ENCODE measurements around the gene IRAK1. TPM values are rescaled to one million over a fixed set of nuclear protein-coding genes. Genes with fewer than 3 reads are reported as not detected.

IRAK1 gene
- total and polyA plus RNA-seq, 5 donors from 2014 or later, result 23.7 to 64.7 (median 28.2) TPM

- Mint-ChIP-seq H3K27ac (no peak overlapping the region), H3K4me1 (peaks cover 0 to 20% (median 8%) of the 10 kb centered on the region in 4 donors), H3K9me3 (no peaks in the 10 kb centered on the region), H3K27me3 (no peaks in the 10 kb centered on the region), H3K36me3 (peaks cover 4% of the 10 kb centered on the region), H3K4me3 (no peak overlapping the region)
- Histone ChIP-seq H3K36me3 (ENCODE audit: control insufficient read depth, insufficient read depth, low read length) (no peaks in the 10 kb centered on the region), H3K4me1 (ENCODE audit: control insufficient read depth, insufficient read depth, low read length, poor library complexity, severe bottlenecking) (peaks cover 30% of the 10 kb centered on the region), H3K27ac (ENCODE audit: insufficient read depth, low read length, poor library complexity, severe bottlenecking) (no peak overlapping the region), H3K27me3 (ENCODE audit: control insufficient read depth, insufficient read depth, low read length) (no peaks in the 10 kb centered on the region), H3K9me3 (ENCODE audit: control insufficient read depth in 2 of 2, low read length in 2 of 2) (no peaks in the 10 kb centered on the region), H3K4me3 (ENCODE audit: low read depth, low read length) (no peak overlapping the region)
- no peak for ATAC-seq (ENCODE audit: low read depth in 2 of 2)
- no peak for DNase-seq
Measured at GRCh38 chrX:154016366-154017076, 3.2 kb downstream of the IRAK1 start.

GRCh38 chrX:154015581-154016264 lies 4.0 kb downstream of the IRAK1 start:
- ATAC-seq (ENCODE audit: low read depth in 2 of 2) (no peak), DNase-seq (no peak)
- Mint-ChIP-seq H3K27ac (no peak overlapping the region), H3K27me3 (no peaks in the 10 kb centered on the region), H3K4me3 (no peak overlapping the region), H3K9me3 (no peaks in the 10 kb centered on the region), H3K4me1 (peaks cover 0 to 18% (median 8%) of the 10 kb centered on the region in 4 donors), H3K36me3 (peaks cover 4% of the 10 kb centered on the region)
- Histone ChIP-seq H3K27me3 (ENCODE audit: control insufficient read depth, insufficient read depth, low read length) (no peaks in the 10 kb centered on the region), H3K9me3 (ENCODE audit: control insufficient read depth in 2 of 2, low read length in 2 of 2) (no peaks in the 10 kb centered on the region), H3K36me3 (ENCODE audit: control insufficient read depth, insufficient read depth, low read length) (no peaks in the 10 kb centered on the region), H3K27ac (ENCODE audit: insufficient read depth, low read length, poor library complexity, severe bottlenecking) (no peak overlapping the region), H3K4me1 (ENCODE audit: control insufficient read depth, insufficient read depth, low read length, poor library complexity, severe bottlenecking) (peaks cover 24% of the 10 kb centered on the region), H3K4me3 (ENCODE audit: low read depth, low read length) (no peak overlapping the region)

- Histone ChIP-seq H3K9me3 (ENCODE audit: control insufficient read depth in 2 of 2, low read length in 2 of 2) (no peaks in the 10 kb centered on the region), H3K36me3 (ENCODE audit: control insufficient read depth, insufficient read depth, low read length) (peaks cover 3% of the 10 kb centered on the region), H3K27me3 (ENCODE audit: control insufficient read depth, insufficient read depth, low read length) (no peaks in the 10 kb centered on the region), H3K4me3 (ENCODE audit: low read depth, low read length) (no peak overlapping the region), H3K4me1 (ENCODE audit: control insufficient read depth, insufficient read depth, low read length, poor library complexity, severe bottlenecking) (peaks cover 19% of the 10 kb centered on the region), H3K27ac (ENCODE audit: insufficient read depth, low read length, poor library complexity, severe bottlenecking) (no peak overlapping the region)
- ATAC-seq (ENCODE audit: low read depth in 2 of 2) (no peak), DNase-seq (no peak)
- Mint-ChIP-seq H3K27ac (peak overlapping the region in 1 of 3 donors; percentile 26), H3K36me3 (peaks cover 4% of the 10 kb centered on the region), H3K9me3 (no peaks in the 10 kb centered on the region), H3K4me3 (peak overlapping the region in 2 of 4 donors; percentile 52 to 54), H3K4me1 (peaks cover 0 to 13% (median 5%) of the 10 kb centered on the region in 4 donors), H3K27me3 (no peaks in the 10 kb centered on the region)
Measured at GRCh38 chrX:154014429-154015380, 5.0 kb downstream of the IRAK1 start.

- Mint-ChIP-seq H3K9me3 (no peaks in the 10 kb centered on the region), H3K27ac (peak overlapping the region in 2 of 3 donors; percentile 49 to 56)
Measured at GRCh38 chrX:154013614-154014360, 5.9 kb downstream of the IRAK1 start.

GRCh38 chrX:154013001-154013421 lies 6.7 kb downstream of the IRAK1 start:
- H3K27ac Mint-ChIP-seq, result no peak overlapping the region

More at GRCh38 chrX:154013614-154014360, 5.9 kb downstream of the IRAK1 start:
- H3K4me3 Mint-ChIP-seq, result peak overlapping the region in 2 of 4 donors; percentile 63 to 75
- H3K36me3 Mint-ChIP-seq, result peaks cover 4% of the 10 kb centered on the region
- ATAC-seq (ENCODE audit: low read depth in 2 of 2) (peak; percentile 70 to 72), DNase-seq (peak; percentile 30 to 54 (median 52))
- peaks cover 3% of the 10 kb centered on the region for H3K36me3 ChIP-seq (ENCODE audit: control insufficient read depth, insufficient read depth, low read length)
- no peaks in the 10 kb centered on the region for H3K27me3 Mint-ChIP-seq
- peak overlapping the region; percentile 14 for H3K27ac ChIP-seq (ENCODE audit: insufficient read depth, low read length, poor library complexity, severe bottlenecking)
- H3K4me1 Mint-ChIP-seq, result peaks cover 0 to 12% (median 5%) of the 10 kb centered on the region in 4 donors
- H3K9me3 ChIP-seq (ENCODE audit: control insufficient read depth in 2 of 2, low read length in 2 of 2), result no peaks in the 10 kb centered on the region
- peaks cover 19% of the 10 kb centered on the region for H3K4me1 ChIP-seq (ENCODE audit: control insufficient read depth, insufficient read depth, low read length, poor library complexity, severe bottlenecking)
- no peaks in the 10 kb centered on the region for H3K27me3 ChIP-seq (ENCODE audit: control insufficient read depth, insufficient read depth, low read length)
- no peak overlapping the region for H3K4me3 ChIP-seq (ENCODE audit: low read depth, low read length)

GRCh38 chrX:154012336-154012991 lies 7.2 kb downstream of the IRAK1 start:
- peaks cover 4% of the 10 kb centered on the region for H3K36me3 Mint-ChIP-seq
- Histone ChIP-seq H3K36me3 (ENCODE audit: control insufficient read depth, insufficient read depth, low read length) (peaks cover 3% of the 10 kb centered on the region), H3K4me3 (ENCODE audit: low read depth, low read length) (no peak overlapping the region), H3K27me3 (ENCODE audit: control insufficient read depth, insufficient read depth, low read length) (no peaks in the 10 kb centered on the region), H3K9me3 (ENCODE audit: control insufficient read depth in 2 of 2, low read length in 2 of 2) (no peaks in the 10 kb centered on the region), H3K27ac (ENCODE audit: insufficient read depth, low read length, poor library complexity, severe bottlenecking) (no peak overlapping the region), H3K4me1 (ENCODE audit: control insufficient read depth, insufficient read depth, low read length, poor library complexity, severe bottlenecking) (peaks cover 9% of the 10 kb centered on the region)
- H3K27ac Mint-ChIP-seq, result no peak overlapping the region
- no peaks in the 10 kb centered on the region for H3K27me3 Mint-ChIP-seq
- H3K4me3 Mint-ChIP-seq, result no peak overlapping the region
- H3K4me1 Mint-ChIP-seq, result peaks cover 0 to 10% (median 7%) of the 10 kb centered on the region in 4 donors
- DNase-seq (no peak), ATAC-seq (ENCODE audit: low read depth in 2 of 2) (no peak)
- no peaks in the 10 kb centered on the region for H3K9me3 Mint-ChIP-seq

More at GRCh38 chrX:154013001-154013421, 6.7 kb downstream of the IRAK1 start:
- ATAC-seq (ENCODE audit: low read depth in 2 of 2), result no peak
- Mint-ChIP-seq H3K27me3 (no peaks in the 10 kb centered on the region), H3K4me1 (peaks cover 0 to 10% (median 5%) of the 10 kb centered on the region in 4 donors), H3K9me3 (no peaks in the 10 kb centered on the region), H3K36me3 (peaks cover 4% of the 10 kb centered on the region), H3K4me3 (no peak overlapping the region)
- no peaks in the 10 kb centered on the region for H3K9me3 ChIP-seq (ENCODE audit: control insufficient read depth in 2 of 2, low read length in 2 of 2)
- H3K27ac ChIP-seq (ENCODE audit: insufficient read depth, low read length, poor library complexity, severe bottlenecking), result no peak overlapping the region
- H3K4me1 ChIP-seq (ENCODE audit: control insufficient read depth, insufficient read depth, low read length, poor library complexity, severe bottlenecking), result peaks cover 12% of the 10 kb centered on the region
- no peaks in the 10 kb centered on the region for H3K27me3 ChIP-seq (ENCODE audit: control insufficient read depth, insufficient read depth, low read length)
- no peak overlapping the region for H3K4me3 ChIP-seq (ENCODE audit: low read depth, low read length)
- peaks cover 3% of the 10 kb centered on the region for H3K36me3 ChIP-seq (ENCODE audit: control insufficient read depth, insufficient read depth, low read length)
- DNase-seq, result no peak
